GM13977 (cell line): ENCODE data around the gene FAM124A.

ENCODE experiments used
- DNase-seq: peaks from one replicate; pipeline ENCODE4 v3.0.0; 2012; ENCODE audit warnings: low spot score
- CTCF ChIP-seq: IDR thresholded peaks from 2 replicates; pipeline ENCODE4 v1.5.1; 2012; ENCODE audit warnings: mild to moderate bottlenecking, control low read depth; ENCODE audit not compliant: insufficient read depth; ENCODE audit errors: extremely low read depth, missing control alignments
- in situ Hi-C: fragments of 300-500 bp; cut with MboI; formaldehyde crosslinking; loops from one replicate; pipeline ENCODE4 v1.12.0; 2022; ENCODE audit warnings: low sequenced_read_pairs, low pct_unique_long_range_greater_than_20kb, mixed read lengths, inconsistent platforms; ENCODE audit not compliant: unreplicated experiment

Gene FAM124A

GRCh38 chr13:51243832-51244231 is 21.6 kb downstream of the FAM124A start:
- in situ Hi-C loops = no loop called here
- TF ChIP-seq CTCF = no peak
- DNase-seq = no peak

DNA sequence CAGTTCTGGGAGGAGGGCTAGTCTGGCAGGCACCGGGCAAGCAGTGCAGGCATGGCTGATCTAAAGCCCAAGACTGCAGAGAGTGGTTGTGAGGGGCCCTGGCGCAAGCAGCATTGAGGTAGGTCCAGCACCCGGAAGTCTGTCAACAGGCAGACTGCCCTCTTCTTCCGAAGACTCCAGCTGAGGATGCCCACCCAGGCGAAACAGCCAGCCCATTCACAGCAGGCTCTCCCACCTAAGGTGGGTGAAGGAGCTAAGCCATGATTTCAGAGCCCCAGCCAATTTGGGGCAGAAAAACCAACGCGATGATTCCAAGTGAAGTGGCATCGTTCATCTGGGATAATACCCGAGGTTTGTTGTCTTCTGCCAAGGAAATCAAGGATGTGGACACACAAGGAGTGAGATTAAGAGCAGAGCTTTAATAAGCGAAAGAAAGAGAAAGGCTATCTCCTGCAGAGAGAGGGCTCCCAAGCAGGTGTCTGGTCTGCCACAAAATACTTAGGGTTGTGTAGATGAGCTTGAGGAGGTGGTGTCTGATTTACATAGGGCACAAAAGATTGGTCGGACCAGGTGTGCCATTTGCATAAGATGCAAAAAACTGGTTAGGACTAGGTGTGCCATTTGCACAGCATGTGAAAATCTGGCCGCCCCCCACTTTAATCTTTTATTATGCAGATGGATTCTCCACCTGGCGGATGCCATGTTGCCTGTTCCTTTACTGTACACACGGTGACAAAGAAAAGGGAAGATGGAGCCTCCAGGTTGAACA is 22.6 kb downstream of the FAM124A start:
- in situ Hi-C loops = no loop called here
- DNase-seq = no peak

DNA sequence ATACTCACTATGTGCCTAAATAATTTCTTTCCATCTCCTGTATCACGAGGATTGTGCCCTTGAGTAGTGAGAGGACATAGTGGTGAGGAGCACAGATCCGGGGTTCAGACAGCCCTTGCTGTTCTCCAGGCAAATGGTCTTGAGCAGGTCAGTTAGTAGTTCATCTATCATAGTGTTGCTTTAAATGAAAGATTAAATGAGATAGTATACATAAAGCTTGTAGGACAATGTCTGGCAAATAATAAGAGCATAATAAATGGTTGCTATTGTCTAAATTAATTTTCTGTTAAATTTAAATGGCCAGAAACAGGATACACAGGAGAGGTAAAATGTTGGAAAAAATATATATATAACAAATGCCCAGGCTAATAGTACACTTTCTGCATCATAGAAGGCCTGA is 23.4 kb downstream of the FAM124A start:
- in situ Hi-C loops = no loop called here
- TF ChIP-seq CTCF = no peak
- no peak for DNase-seq

More for the DNA sequence above, 22.6 kb downstream of the FAM124A start:
- no peak for TF ChIP-seq CTCF

GRCh38 chr13:51246025-51246417 is 23.8 kb downstream of the FAM124A start:
- in situ Hi-C loops = no loop called here
- TF ChIP-seq CTCF = no peak
- DNase-seq = no peak

- in situ Hi-C loops = no loop called here
- DNase-seq = no peak
- TF ChIP-seq CTCF = no peak
Measured at GRCh38 chr13:51246418-51247277, 24.4 kb downstream of the FAM124A start.

GRCh38 chr13:51249255-51249654 is 27.1 kb downstream of the FAM124A start:
- no peak for TF ChIP-seq CTCF

More at GRCh38 chr13:51249255-51249654, 27.1 kb downstream of the FAM124A start:
- no peak for DNase-seq
- in situ Hi-C loops = no loop called here
